CD4-positive, alpha-beta T cell (primary cell): ENCODE data around the gene FBXW10. TPM values are rescaled to one million over a fixed set of nuclear protein-coding genes. Genes with fewer than 3 reads are reported as not detected.
"Not testable (repeated sequence)": the region's sequence is repeated elsewhere in the genome, so short reads cannot be mapped to it uniquely, and the experiment has no call there.

Source experiments
- ATAC-seq: fragments of 200-7000 bp; cut with Tn5 transposase; one replicate; pipeline ENCODE4 v1.10.0; 2022; ENCODE audit warnings: mild to moderate bottlenecking; ENCODE audit not compliant: poor library complexity
- CTCF ChIA-PET: fragments of 350-600 bp; sonication (Branson Sonifier 250); formaldehyde crosslinking; loops from one replicate; lab custom pipeline; 2021; ENCODE audit warnings: antibody characterized with exemption, inconsistent platforms; lab: Charles Lee
- POLR2A ChIA-PET: fragments of 350-600 bp; sonication (Branson Sonifier 250); formaldehyde crosslinking; loops from one replicate; lab custom pipeline; 2021; ENCODE audit warnings: antibody characterized with exemption, inconsistent platforms; lab: Charles Lee
- DNase-seq, 14 experiments: peaks; one replicate each; pipeline ENCODE4 v3.0.0-alpha.2; 2013 to 2020; ENCODE audit warnings: mixed read lengths in 2 of 14
- H3K27ac ChIP-seq, 2 donors: one replicate each; pipeline versions ENCODE4 v1.5.1 to v1.7.0; 2013; ENCODE audit warnings: low read length in 2 of 2, low read depth in 1 of 2, mild to moderate bottlenecking in 1 of 2
- H3K27me3 ChIP-seq, 2 experiments: 1 replicate in 1 of 2; 2 replicates in 1 of 2; pipeline versions ENCODE4 v1.6.1 to v1.7.0; 2013; ENCODE audit warnings: low read length in 2 of 2, control low read depth in 1 of 2, mild to moderate bottlenecking in 1 of 2, moderate library complexity in 1 of 2; ENCODE audit not compliant: insufficient read depth in 2 of 2, control insufficient read depth in 1 of 2
- H3K36me3 ChIP-seq: one replicate; pipeline ENCODE4 v1.6.1; 2013; ENCODE audit warnings: low read length, control low read depth; ENCODE audit not compliant: insufficient read depth
- H3K4me1 ChIP-seq: one replicate; pipeline ENCODE4 v1.6.1; 2013; ENCODE audit warnings: low read length, control low read depth; ENCODE audit not compliant: insufficient read depth
- H3K4me3 ChIP-seq: one replicate; pipeline ENCODE4 v1.5.1; 2013; ENCODE audit warnings: mild to moderate bottlenecking, low read length, moderate library complexity
- H3K9me3 ChIP-seq, 2 experiments: 1 replicate in 1 of 2; 2 replicates in 1 of 2; pipeline versions ENCODE4 v1.6.1 to v1.7.0; 2013; ENCODE audit warnings: low read length in 2 of 2, mild to moderate bottlenecking in 2 of 2, control low read depth in 1 of 2, moderate library complexity in 1 of 2; ENCODE audit not compliant: control insufficient read depth in 1 of 2, insufficient read depth in 1 of 2
- H3K27ac Mint-ChIP-seq: one replicate; pipeline ENCODE4 v1.8.0; 2020; ENCODE audit warnings: mixed read lengths
- H3K27me3 Mint-ChIP-seq: one replicate; pipeline ENCODE4 v1.8.0; 2021; ENCODE audit warnings: mixed read lengths
- H3K36me3 Mint-ChIP-seq: one replicate; pipeline ENCODE4 v1.8.0; 2021; ENCODE audit warnings: low read depth, mixed read lengths
- H3K4me1 Mint-ChIP-seq: one replicate; pipeline ENCODE4 v1.8.0; 2021; ENCODE audit warnings: low read depth, mixed read lengths
- H3K4me3 Mint-ChIP-seq: one replicate; pipeline ENCODE4 v1.8.0; 2020; ENCODE audit warnings: mild to moderate bottlenecking, mixed read lengths
- H3K9me3 Mint-ChIP-seq: one replicate; pipeline ENCODE4 v1.8.0; 2020; ENCODE audit warnings: mixed read lengths
- CTCF ChIP-seq: fragments of 200-600 bp; IDR thresholded peaks from one replicate; pipeline ENCODE4 v1.8.0; 2022; ENCODE audit warnings: antibody characterized with exemption, mild to moderate bottlenecking
- intact Hi-C, 2 experiments: fragments of 100-400 bp; cut with DNase I in 1 of 2; cut with micrococcal nuclease in 1 of 2; formaldehyde crosslinking; loops; one replicate each; pipeline versions ENCODE4 v1.15.1 to v1.9.0; 2023 to 2025; cut with DNase I, micrococcal nuclease
- total RNA-seq, 174 experiments: library from RNA in 2 of 174; stranded (reverse) in 2 of 174; gene quantifications; one replicate each; pipeline ENCODE4 v1.2.3 and lab custom pipeline; 2021 to 2026

The FBXW10 gene
- total RNA-seq, 2 experiments from 2014 or later, result not detected

GRCh38 chr17:18771066-18771465, 27.2 kb downstream of the FBXW10 start:
- H3K27me3 ChIP-seq, H3K9me3 ChIP-seq, H3K27me3 Mint-ChIP-seq, POLR2A ChIA-PET, H3K4me3 Mint-ChIP-seq, DNase-seq, H3K27ac ChIP-seq, ATAC-seq, H3K4me1 ChIP-seq, H3K36me3 Mint-ChIP-seq, H3K4me1 Mint-ChIP-seq, H3K27ac Mint-ChIP-seq, H3K36me3 ChIP-seq, intact Hi-C loops, H3K9me3 Mint-ChIP-seq, CTCF ChIA-PET, H3K4me3 ChIP-seq: not testable (repeated sequence)

- peaks cover 3% of the 10 kb centered on the region for H3K27me3 Mint-ChIP-seq
- intact Hi-C loops, result no loop called here
- Histone ChIP-seq H3K4me3 (no peak overlapping the region), H3K27me3 (no peaks in the 10 kb centered on the region), H3K36me3 (no peaks in the 10 kb centered on the region), H3K4me1 (no peaks in the 10 kb centered on the region), H3K27ac (no peak overlapping the region), H3K9me3 (no peaks in the 10 kb centered on the region)
- H3K27ac Mint-ChIP-seq, result no peak overlapping the region
- no peaks in the 10 kb centered on the region for H3K4me1 Mint-ChIP-seq
- H3K4me3 Mint-ChIP-seq, result no peak overlapping the region
- ATAC-seq (no peak), DNase-seq (no peak)
- TF ChIP-seq CTCF, result no peak
- H3K9me3 Mint-ChIP-seq, result no peaks in the 10 kb centered on the region
- POLR2A ChIA-PET, result no interaction called here
- H3K36me3 Mint-ChIP-seq, result no peaks in the 10 kb centered on the region
- CTCF ChIA-PET, result no interaction called here
These were observed 28.6 kb downstream of the FBXW10 start for GRCh38 chr17:18772471-18772870.

GRCh38 chr17:18780991-18781718, 37.3 kb downstream of the FBXW10 start, which contains the start of gene TVP23B:
Gene TVP23B, plus strand, starts transcription at chr17:18781183. Its CDS starts 111 bp downstream, at chr17:18781294.
- H3K9me3 ChIP-seq, H3K36me3 Mint-ChIP-seq, H3K4me1 ChIP-seq, intact Hi-C loops, H3K27me3 ChIP-seq, H3K9me3 Mint-ChIP-seq, CTCF ChIA-PET, POLR2A ChIA-PET, H3K36me3 ChIP-seq, H3K27me3 Mint-ChIP-seq: not testable (repeated sequence)
- Mint-ChIP-seq H3K27ac (peak within 1 kb of the TSS; percentile 97), H3K4me3 (peak within 1 kb of the TSS; percentile 96), H3K4me1 (peaks cover 29% of the 10 kb centered on the region)
- H3K27ac ChIP-seq, result peak within 1 kb of the TSS; percentile 67 to 78
- ATAC-seq (peak; percentile 94), DNase-seq (peak; percentile 92 to 97 (median 94))
- peak within 1 kb of the TSS; percentile 59 for H3K4me3 ChIP-seq

GRCh38 chr17:18781805-18782204, 38.0 kb downstream of the FBXW10 start:
- peak in 2 of 14 experiments; percentile 13 to 40 for DNase-seq
- H3K36me3 Mint-ChIP-seq, POLR2A ChIA-PET, H3K4me1 ChIP-seq, H3K36me3 ChIP-seq, intact Hi-C loops, H3K9me3 ChIP-seq, CTCF ChIA-PET, H3K27me3 ChIP-seq, H3K27me3 Mint-ChIP-seq, H3K9me3 Mint-ChIP-seq, ATAC-seq: not testable (repeated sequence)
- peaks cover 29% of the 10 kb centered on the region for H3K4me1 Mint-ChIP-seq
- Histone ChIP-seq H3K27ac (peak overlapping the region in 1 of 2 donors; percentile 44), H3K4me3 (peak overlapping the region; percentile 59)
- peak overlapping the region; percentile 76 for H3K4me3 Mint-ChIP-seq
- peak overlapping the region; percentile 97 for H3K27ac Mint-ChIP-seq

- H3K27me3 Mint-ChIP-seq, DNase-seq, intact Hi-C loops, H3K9me3 ChIP-seq, H3K4me3 ChIP-seq, POLR2A ChIA-PET, H3K36me3 ChIP-seq, H3K27me3 ChIP-seq, H3K9me3 Mint-ChIP-seq, ATAC-seq, H3K27ac Mint-ChIP-seq, H3K4me3 Mint-ChIP-seq, H3K27ac ChIP-seq, CTCF ChIA-PET, H3K4me1 ChIP-seq: not testable (repeated sequence)
- H3K4me1 Mint-ChIP-seq, result peaks cover 34% of the 10 kb centered on the region
- H3K36me3 Mint-ChIP-seq, result peaks cover 14% of the 10 kb centered on the region
These were observed 42.1 kb downstream of the FBXW10 start for GRCh38 chr17:18785933-18786332.

GRCh38 chr17:18786890-18787289, 43.0 kb downstream of the FBXW10 start:
- intact Hi-C loops, POLR2A ChIA-PET, H3K4me3 Mint-ChIP-seq, H3K27ac ChIP-seq, H3K4me1 ChIP-seq, H3K27me3 Mint-ChIP-seq, CTCF ChIA-PET, DNase-seq, H3K9me3 ChIP-seq, ATAC-seq, H3K36me3 ChIP-seq, H3K9me3 Mint-ChIP-seq, H3K27me3 ChIP-seq, H3K4me3 ChIP-seq, H3K27ac Mint-ChIP-seq: not testable (repeated sequence)
- Mint-ChIP-seq H3K36me3 (peaks cover 14% of the 10 kb centered on the region), H3K4me1 (peaks cover 31% of the 10 kb centered on the region)
